Measurements from ENCODE around the gene BAHD1.
A peak's percentile ranks its signal among the peaks of the same experiment; 100 is the strongest.

BAHD1 gene

GRCh38 chr15:40469776-40470390 is 29.1 kb downstream of the BAHD1 start:
- no peak for DNase-seq

- peak; percentile 42 for DNase-seq
Observed at GRCh38 chr15:40470423-40471104, 29.8 kb downstream of the BAHD1 start, which contains the start of gene CHST14. CHST14 (plus strand) TSS chr15:40470984; CDS start chr15:40471214, 230 bp downstream.

GRCh38 chr15:40471105-40471807 is 30.5 kb downstream of the BAHD1 start:
- no peak for DNase-seq

GRCh38 chr15:40471808-40472150 is 31.0 kb downstream of the BAHD1 start:
- no peak for DNase-seq

GRCh38 chr15:40472171-40472727 is 31.5 kb downstream of the BAHD1 start:
- DNase-seq = no peak

GRCh38 chr15:40474581-40474980 is 33.8 kb downstream of the BAHD1 start:
- DNase-seq = no peak

- DNase-seq = no peak
Observed at GRCh38 chr15:40477642-40478327, 37.0 kb downstream of the BAHD1 start.

GRCh38 chr15:40479024-40479423 is 38.3 kb downstream of the BAHD1 start:
- no peak for DNase-seq

GRCh38 chr15:40481341-40482074 is 40.8 kb downstream of the BAHD1 start:
- DNase-seq = no peak

- DNase-seq = no peak
Observed at GRCh38 chr15:40483919-40484318, 43.2 kb downstream of the BAHD1 start.

GRCh38 chr15:40486066-40486770 is 45.5 kb downstream of the BAHD1 start:
- DNase-seq = no peak

- no peak for DNase-seq
Observed at GRCh38 chr15:40487816-40488682, 47.3 kb downstream of the BAHD1 start.

GRCh38 chr15:40489274-40490175 is 48.8 kb downstream of the BAHD1 start:
- no peak for DNase-seq

- DNase-seq = peak; percentile 87
Observed at GRCh38 chr15:40493089-40493840, 52.5 kb downstream of the BAHD1 start.

GRCh38 chr15:40495516-40495915 is 54.8 kb downstream of the BAHD1 start:
- no peak for DNase-seq

GRCh38 chr15:40498418-40498817 is 57.7 kb downstream of the BAHD1 start:
- no peak for DNase-seq

- no peak for DNase-seq
Observed at GRCh38 chr15:40498891-40499290, 58.1 kb downstream of the BAHD1 start.

GRCh38 chr15:40499931-40500330 is 59.2 kb downstream of the BAHD1 start:
- DNase-seq = no peak

Data from CD4-positive, alpha-beta T cell treated with Interleukin-4 for 4 hours (primary cell).